ENCODE measurements around the gene PAPOLA.
"Not testable (repeated sequence)": the region's sequence is repeated elsewhere in the genome, so short reads cannot be mapped to it uniquely, and the experiment has no call there.

The PAPOLA gene

DNA sequence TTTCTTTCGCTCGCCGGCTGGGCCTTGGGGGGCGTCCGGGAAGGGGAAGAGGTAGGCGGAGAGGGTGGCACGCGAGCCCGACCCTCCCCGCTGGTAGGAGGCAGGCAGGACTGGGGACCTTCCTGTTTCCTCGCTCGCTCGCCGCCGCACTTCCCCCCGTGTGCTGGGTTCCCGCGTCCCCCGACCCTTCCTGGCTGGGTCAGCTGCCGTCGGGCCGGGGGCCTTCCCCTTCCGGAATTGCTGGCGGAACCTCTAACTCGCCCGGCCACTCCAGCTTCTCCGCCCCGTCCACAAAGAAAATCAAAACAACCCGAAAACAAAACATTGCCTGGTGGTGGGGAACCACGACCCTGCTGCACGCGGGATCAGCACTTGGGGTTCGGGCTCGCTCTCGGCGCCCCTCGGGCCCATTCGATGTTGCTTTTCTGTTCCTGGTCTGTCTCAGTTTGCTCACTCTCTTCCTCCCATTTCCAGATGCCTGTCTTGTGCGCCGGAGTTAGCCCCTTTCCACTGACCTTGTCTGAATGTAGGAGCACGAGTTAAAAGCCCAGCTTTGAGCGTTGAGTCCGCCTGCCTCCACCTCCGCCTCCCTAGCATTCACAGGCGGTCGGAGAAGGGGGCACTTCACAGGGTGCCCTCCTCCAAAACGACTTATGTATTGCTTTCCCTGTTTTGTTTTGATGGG, 581 bp downstream of the PAPOLA start:
- DNase-seq (ENCODE audit: low read depth), result peak; percentile 7

- no peak for DNase-seq (ENCODE audit: low read depth)
These were observed 1.1 kb downstream of the PAPOLA start for GRCh38 chr14:96503306-96503679.

DNA sequence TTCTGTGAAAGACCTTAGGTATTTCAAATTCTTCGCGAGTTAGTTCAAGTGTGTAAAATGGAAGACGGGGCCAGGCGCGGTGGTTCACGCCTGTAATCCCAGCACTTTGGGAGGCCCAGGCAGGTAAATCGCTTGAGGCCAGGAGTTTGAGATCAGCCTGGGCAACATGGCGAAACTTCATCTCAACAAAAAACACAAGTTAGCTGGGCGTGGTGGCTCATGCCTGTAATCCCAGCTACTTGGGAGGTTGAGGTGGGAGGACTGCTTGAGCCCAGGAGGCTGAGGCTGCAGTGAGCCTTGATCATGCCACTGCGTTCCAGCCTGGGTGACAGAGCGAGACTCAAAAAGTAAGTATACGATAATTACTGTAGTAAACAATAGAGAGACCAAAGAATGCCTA, 2.2 kb downstream of the PAPOLA start:
- DNase-seq (ENCODE audit: low read depth), result not testable (repeated sequence)

DNA sequence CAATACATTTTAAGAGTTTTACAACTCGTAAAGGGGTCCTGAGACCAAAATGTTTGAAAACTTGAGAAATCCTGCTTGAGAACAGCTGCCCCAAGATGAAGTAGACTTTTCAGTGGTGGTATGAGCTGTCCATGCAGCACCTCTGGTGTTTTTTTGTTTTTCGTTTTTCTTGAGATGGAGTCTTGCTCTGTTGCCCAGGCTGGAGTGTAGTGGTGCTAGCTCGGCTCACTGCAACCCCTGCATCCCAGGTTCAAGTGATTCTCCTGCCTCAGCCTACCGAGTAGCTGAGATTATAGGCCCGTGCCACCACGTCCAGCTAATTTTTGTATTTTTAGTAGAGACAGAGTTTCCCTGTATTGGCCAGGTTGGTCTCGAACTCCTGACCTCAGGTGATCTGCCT, 5.5 kb downstream of the PAPOLA start:
- no peak for DNase-seq (ENCODE audit: low read depth)

- no peak for DNase-seq (ENCODE audit: low read depth)
These were observed 6.7 kb downstream of the PAPOLA start for GRCh38 chr14:96508900-96509299.

DNA sequence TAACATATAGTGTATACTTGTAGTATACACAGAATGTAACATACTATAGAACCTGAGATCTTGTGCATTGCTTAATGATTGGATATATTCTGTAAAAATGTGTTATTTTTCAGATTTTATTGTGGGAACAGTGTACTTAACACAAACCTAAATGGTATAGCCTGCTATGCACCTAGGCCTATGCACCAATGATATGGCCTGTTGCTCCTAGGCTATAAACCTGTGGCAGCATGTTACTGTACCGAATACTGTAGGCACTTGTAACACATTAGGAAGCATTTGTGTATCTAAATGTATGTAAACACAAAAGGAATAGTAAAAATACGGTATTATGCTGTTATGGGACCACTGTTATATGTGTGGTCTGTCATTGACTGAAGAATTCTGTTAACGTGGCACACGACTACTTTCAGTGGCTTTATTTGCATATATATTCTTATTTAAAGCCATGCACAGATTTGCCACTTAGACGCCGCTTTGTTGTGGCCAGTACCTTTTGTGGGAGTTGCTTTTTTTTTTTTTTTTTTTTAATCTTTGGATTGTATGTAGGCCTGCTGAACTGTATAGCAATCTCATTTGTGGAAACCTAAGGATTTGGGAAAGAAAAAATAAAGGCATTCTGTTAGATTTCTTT, 7.4 kb downstream of the PAPOLA start:
- DNase-seq (ENCODE audit: low read depth), result no peak

DNA sequence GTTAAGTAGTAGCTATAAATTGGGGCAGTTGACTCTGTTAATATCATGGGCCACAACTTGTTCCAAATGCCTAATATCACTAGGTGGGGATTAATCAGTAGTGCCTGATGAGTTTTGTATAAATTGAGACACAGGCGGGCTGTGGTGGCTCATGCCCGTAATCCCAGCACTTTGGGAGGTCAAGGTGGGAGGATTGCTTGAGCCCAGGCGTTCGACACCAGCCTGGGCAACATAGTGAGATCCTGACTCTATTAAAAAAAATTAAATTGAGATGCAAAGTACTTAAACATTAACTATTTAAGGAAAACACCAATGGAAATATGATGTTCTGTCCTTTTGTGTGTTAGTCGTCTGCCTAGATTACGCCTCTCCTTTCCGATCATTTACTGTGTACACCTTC, 9.0 kb downstream of the PAPOLA start:
- DNase-seq (ENCODE audit: low read depth), result no peak

DNA sequence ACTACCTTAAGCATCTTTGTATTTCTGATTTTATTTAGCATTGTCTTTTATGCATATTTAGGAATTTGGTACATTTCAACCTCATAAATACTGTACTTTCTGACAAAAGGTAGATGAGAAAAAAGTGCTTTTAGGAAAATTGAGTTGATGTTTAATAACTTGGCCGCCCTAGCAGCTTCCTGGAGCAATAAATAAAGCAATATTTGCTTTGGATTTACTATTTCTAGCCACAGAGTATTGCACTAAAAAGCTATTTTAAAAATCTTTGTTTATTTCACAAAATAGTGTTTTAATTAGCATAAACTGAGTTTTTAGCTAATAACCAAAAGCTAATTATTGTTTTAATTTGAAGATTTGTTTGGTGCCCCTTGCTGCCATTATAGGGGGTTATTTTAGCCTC, 9.5 kb downstream of the PAPOLA start:
- no peak for DNase-seq (ENCODE audit: low read depth)

- no peak for DNase-seq (ENCODE audit: low read depth)
These were observed 9.9 kb downstream of the PAPOLA start for GRCh38 chr14:96512122-96512521.

DNA sequence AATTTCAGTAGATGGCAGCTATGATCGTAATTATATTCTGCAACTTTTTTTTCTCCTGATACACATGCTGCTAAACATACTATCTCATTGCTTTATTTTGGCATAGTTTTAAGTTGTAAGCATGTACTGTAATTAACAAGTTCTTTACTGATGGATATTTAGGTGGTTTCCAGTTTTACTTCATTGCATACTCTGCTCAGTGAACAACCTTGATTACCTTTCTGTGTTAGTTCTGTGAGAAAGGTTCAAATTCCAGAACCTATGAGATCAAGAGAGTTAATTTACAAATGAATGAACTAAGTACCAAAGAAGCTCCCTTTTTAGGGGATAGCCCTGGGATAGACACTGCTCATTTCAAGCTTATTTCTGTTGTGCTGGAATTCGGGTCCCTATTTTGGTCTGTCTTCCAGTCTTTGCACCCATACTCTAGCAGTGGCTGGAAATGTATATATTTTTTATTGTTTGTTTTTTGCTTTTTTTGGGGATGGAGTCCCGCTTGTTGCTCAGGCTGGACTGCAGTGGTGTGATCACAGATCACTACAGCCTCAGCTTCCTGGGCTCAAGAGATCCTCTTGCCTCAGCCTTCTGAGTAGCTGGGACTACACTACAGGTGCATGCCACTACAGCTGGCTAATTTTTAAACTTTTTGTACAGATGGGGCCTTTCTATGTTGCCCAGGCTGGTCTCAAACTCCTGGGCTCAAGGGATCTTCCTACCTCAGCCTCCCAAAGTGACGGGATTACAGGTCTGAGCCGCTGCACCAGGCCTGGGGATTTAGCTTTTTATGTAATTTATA, 10.6 kb downstream of the PAPOLA start:
- no peak for DNase-seq (ENCODE audit: low read depth)

GRCh38 chr14:96514694-96515093, 12.5 kb downstream of the PAPOLA start:
- no peak for DNase-seq (ENCODE audit: low read depth)

DNA sequence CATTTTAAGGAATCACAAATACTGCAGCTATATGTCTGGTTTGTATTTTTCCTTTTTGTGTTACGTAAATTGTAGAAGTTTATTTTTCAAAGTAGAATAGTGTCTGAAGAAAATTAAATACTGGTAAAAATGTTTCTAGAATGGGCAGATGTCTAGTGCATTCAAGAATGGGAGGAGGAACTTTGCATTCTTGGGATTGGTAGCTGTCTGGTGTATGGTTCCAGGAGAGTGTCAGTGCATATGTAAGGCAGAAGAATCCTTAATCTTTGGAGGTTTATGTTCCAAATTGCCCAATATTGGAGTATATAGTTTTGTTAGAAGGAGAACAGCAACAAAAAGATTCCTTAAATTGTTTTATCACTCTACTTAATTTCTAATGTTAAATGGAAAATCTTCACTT, 13.5 kb downstream of the PAPOLA start:
- no peak for DNase-seq (ENCODE audit: low read depth)

DNA sequence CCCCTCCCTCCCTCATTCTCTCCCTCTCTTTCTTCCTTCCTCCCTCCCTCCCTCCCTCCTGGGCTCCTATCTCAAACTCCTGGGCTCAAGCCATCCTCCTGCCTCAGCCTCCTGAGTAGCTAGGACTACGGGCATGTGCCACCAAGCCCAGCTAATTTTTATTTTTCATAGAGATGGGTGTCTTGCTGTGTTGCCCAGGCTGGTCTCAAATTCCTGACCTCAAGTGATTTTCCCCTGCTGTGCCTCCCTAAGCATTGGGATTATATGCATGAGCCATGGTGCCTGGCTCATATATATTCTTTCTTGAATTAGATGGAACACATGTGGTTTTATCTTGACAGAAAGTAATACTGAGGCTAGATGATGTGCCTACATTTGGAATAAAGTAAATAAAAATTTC, 14.2 kb downstream of the PAPOLA start:
- DNase-seq (ENCODE audit: low read depth), result no peak

DNA sequence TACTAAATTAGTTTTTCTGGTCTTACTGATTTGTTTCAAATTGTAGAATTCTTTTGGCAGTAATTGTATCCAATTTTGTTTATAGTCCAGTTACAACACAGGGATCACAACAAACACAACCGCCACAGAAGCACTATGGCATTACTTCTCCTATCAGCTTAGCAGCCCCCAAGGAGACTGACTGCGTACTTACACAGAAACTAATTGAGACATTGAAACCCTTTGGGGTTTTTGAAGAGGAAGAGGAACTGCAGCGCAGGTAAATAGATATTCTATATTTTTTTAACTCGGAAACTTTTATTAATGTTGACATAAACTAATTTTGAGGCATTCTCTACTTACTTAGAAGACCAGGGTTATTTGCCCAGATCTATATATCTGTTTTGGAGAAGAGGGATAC, 17.8 kb downstream of the PAPOLA start:
- DNase-seq (ENCODE audit: low read depth), result no peak

DNA sequence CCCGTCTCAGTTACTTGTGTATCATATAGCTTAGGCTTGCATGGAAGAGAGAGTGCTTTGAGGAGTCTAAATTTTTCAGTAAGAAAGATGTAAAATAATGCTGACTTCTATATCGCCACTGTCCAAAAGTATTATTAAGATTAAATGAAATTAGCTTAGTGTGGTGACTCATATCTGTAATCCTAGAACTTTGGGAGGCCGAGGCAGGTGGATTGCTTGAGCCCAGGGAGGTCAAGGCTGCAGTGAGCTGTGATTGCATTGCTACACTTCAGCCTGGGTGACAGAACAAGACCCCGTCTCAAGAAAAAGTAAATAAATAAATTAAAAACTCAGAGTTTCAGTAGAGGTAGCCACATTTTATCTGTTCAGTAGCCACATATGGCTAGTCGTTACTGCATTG, 23.3 kb downstream of the PAPOLA start:
- no peak for DNase-seq (ENCODE audit: low read depth)

GRCh38 chr14:96532632-96533031, 30.4 kb downstream of the PAPOLA start:
- DNase-seq (ENCODE audit: low read depth), result no peak

DNA sequence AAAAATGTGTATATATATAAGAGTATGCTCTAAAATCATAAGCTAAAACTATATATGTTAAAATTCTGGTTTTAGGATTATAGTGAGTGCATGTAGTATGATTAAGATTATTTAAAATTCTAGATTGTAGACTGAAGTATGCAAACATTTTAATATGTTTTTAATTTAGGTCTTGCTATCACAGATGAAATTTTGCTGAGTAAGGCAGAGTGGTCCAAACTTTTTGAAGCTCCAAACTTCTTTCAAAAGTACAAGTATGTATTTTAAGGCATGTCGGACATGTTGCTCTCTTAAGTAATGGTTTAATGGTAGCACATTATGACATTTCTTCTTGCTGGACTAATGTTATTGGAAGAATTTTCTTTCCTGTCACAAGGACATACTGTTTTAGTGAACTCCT, 34.6 kb downstream of the PAPOLA start:
- no peak for DNase-seq (ENCODE audit: low read depth)

GRCh38 chr14:96538097-96538989, 36.2 kb downstream of the PAPOLA start:
- no peak for DNase-seq (ENCODE audit: low read depth)

DNA sequence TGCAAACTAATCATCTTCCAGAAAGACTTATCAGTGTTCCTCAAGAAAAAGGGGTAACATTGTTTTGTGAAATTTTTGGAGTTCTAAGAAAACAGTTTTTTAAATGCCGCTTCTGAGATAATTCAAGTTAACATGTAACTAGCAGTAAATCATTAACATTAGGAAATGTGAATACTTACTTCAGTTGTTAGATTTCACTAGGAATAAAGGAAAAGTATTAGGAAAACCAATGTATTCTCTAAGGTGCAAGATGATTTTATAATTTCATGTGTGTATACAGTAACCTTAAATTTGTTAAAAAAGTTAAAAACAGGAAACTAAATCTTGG, 36.8 kb downstream of the PAPOLA start:
- DNase-seq (ENCODE audit: low read depth), result no peak

GRCh38 chr14:96554315-96554910, 52.2 kb downstream of the PAPOLA start:
- DNase-seq (ENCODE audit: low read depth), result no peak

DNA sequence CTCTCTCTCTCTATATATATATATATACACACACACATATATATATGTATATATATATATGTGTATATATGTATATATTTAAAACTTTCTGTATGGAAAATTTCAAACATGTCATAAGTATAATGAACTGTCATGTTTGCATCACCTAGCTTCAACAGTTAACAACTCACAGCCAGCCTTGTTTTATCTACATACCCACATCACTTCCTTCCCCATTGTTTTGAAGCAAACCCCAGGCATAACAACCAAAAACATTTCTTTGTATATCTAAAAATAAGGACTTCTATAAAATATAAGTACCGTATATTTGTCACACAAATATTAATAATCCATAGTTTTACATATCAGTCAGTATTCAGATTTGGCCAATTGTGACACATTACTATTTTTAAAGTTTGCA, 57.4 kb downstream of the PAPOLA start:
- no peak for DNase-seq (ENCODE audit: low read depth)

DNA sequence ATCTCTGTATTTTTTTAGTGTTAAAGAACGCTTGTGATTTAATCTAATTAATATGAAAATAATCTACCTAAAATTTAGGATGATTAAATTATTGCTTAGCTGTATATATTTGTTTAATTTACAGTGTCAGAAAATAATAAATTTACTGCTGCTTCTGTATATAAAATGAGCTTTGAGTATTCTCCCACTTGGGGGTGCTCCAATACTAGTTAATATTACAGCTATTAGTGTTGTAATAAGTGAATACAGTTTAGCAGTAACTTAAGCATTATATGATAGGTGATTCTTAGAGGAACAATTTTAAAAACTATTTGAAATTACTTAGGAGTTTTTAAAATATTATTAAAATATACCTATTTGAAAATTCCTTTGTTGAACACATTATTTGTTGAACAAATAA, 62.2 kb downstream of the PAPOLA start:
- no peak for DNase-seq (ENCODE audit: low read depth)

Measured in HS-27A (cell line).